Lower leg skin (tissue), 4 donors: ENCODE results near the gene BLM. TPM values are rescaled to one million over a fixed set of nuclear protein-coding genes. Genes with fewer than 3 reads are reported as not detected.

Source experiments
- DNase-seq, 2 donors: peaks; one replicate each; pipeline ENCODE4 v3.0.0-alpha.2; 2019; ENCODE audit warnings: low spot score in 2 of 2
- H3K4me3 ChIP-seq: fragments of 200-600 bp; sonication (generic); 2 replicates; pipeline ENCODE4 v1.5.1; 2017; ENCODE audit warnings: mild to moderate bottlenecking, low read depth; ENCODE audit not compliant: poor library complexity, severe bottlenecking
- POLR2A ChIP-seq, 2 donors: fragments of 450-650 bp; IDR thresholded peaks; one replicate each; pipeline ENCODE4 v1.6.1; 2016 to 2017; ENCODE audit warnings: antibody characterized with exemption in 2 of 2, mild to moderate bottlenecking in 1 of 2, moderate library complexity in 1 of 2
- WGBS, 2 donors: methylation state at CpG; one replicate each; pipeline ENCODE4 v1.1.5; 2018; 5-methylcytosine and 5-hydroxymethylcytosine counted together
- intact Hi-C: fragments of 100-400 bp; cut with DNase I; formaldehyde crosslinking; loops from one replicate; pipeline ENCODE4 v1.15.0; 2023; ENCODE audit warnings: low total_unique reads
- total RNA-seq, 4 donors: library from RNA; depleted of rRNA; stranded (reverse); fragments of >200 nt; gene quantifications; one replicate each; pipeline ENCODE4 v1.1.0, GENCODE V29; 2016
- TF ChIP-seq, protein P1 (sequence below), 3 donors: fragments of 450-650 bp; IDR thresholded peaks; one replicate each; pipeline ENCODE4 v1.5.1; 2016; ENCODE audit warnings: antibody characterized with exemption in 3 of 3, mild to moderate bottlenecking in 3 of 3, moderate library complexity in 2 of 3

The BLM gene
- total RNA-seq, 4 donors from 2014 or later, result 0.30 to 2.0 (median 0.45) TPM

DNA sequence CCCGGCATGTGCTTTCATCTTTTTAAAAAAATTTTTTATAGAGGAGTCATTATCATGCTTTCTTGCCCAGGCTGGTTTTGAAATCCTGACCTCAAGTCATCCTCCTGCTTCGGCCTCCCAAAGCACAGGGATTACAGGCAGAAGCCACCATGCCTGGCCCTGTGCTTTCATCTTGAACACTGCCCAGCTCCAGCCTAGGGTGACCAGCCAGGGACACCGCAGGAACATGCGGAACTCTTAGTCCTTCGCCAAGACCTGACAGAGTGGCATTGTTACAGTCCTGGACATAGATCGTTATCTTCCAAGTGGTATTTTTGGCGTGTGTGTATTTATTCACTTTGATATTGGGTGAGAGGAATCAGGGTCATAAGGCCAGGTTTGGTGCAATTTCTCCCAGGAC lies 143.3 kb downstream of the BLM start:
- WGBS, 2 donors, result 77 to 79% methylated on average over 7 of the region's 7 CpGs

GRCh38 chr15:90860942-90861675 lies 144.0 kb downstream of the BLM start:
- no peak for DNase-seq
- no peak for TF ChIP-seq POLR2A (IDR thresholded peaks at IDR 0.05)
- TF ChIP-seq, protein P1, sequence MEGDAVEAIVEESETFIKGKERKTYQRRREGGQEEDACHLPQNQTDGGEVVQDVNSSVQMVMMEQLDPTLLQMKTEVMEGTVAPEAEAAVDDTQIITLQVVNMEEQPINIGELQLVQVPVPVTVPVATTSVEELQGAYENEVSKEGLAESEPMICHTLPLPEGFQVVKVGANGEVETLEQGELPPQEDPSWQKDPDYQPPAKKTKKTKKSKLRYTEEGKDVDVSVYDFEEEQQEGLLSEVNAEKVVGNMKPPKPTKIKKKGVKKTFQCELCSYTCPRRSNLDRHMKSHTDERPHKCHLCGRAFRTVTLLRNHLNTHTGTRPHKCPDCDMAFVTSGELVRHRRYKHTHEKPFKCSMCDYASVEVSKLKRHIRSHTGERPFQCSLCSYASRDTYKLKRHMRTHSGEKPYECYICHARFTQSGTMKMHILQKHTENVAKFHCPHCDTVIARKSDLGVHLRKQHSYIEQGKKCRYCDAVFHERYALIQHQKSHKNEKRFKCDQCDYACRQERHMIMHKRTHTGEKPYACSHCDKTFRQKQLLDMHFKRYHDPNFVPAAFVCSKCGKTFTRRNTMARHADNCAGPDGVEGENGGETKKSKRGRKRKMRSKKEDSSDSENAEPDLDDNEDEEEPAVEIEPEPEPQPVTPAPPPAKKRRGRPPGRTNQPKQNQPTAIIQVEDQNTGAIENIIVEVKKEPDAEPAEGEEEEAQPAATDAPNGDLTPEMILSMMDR (IDR thresholded peaks at IDR 0.05), result no peak
- no peak overlapping the region for H3K4me3 ChIP-seq
- WGBS, 2 donors, result 78 to 88% methylated on average over 14 of the region's 14 CpGs
- intact Hi-C loops, result no loop called here

More for the DNA sequence above, 143.3 kb downstream of the BLM start:
- no peak overlapping the region for H3K4me3 ChIP-seq
- TF ChIP-seq, protein P1 (IDR thresholded peaks at IDR 0.05), result no peak
- intact Hi-C loops, result no loop called here
- DNase-seq, result no peak

DNA sequence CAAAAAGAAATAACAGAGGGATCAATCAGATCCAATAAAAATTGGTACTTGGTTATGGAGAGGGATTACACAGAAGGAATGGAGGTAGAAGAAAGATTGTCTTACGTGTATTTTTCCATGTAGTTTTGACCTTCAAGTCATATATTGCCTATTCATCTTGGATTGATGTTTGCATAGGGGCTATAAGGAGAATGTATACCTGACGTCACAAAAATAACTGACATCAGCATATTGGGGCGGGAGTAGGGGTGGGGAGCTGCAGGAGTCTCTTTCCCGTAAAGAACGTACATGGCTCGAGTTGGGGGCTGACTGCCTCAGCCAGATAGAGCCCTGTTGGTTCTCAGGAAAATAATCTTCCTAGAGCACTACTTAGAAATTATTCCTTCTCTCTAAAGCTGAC lies 145.3 kb downstream of the BLM start:
- no peak overlapping the region for H3K4me3 ChIP-seq
- WGBS, 2 donors, result 89 to 91% methylated on average over 6 of the region's 6 CpGs
- no peak for DNase-seq
- intact Hi-C loops, result no loop called here
- no peak for TF ChIP-seq POLR2A (IDR thresholded peaks at IDR 0.05)
- TF ChIP-seq, protein P1 (IDR thresholded peaks at IDR 0.05), result no peak

DNA sequence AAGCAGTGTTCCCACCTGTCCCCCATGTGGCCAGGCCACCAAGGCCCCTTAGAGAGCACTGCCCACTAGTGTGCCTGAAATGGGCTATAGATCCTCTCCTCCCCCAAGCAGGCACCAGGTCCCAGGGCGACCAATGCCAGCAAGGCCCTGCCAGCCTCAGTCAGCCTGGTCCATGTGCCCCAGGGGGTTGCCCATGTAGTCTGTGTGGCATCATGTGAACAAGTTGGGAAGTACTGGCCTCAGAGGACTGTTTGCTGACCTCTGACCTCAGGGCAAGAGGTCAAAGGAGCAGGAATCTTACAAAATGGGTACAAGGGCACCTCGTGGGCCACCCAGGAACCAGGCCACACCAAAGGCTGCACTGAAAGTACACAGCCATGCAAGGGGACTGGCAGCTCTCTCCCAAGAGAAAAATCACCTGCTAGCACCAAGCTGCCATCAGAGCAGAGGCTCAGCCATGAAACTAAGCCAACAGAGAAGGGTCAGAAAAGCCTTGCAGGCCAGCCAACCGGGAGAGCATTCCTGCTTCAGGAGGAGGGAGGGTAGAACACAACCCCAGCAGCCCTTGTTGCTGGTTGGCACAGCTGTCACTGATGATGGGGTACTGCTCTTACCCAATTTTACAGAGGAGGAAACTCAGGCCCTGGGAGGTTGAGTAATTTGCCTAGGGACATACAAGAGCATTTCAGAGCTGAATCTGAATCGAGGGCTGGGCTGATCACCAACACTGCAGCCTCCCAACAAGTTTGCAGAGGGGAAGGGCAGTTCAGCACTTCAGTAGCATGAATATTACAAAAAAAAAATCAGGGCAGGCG lies 146.0 kb downstream of the BLM start:
- 61 to 69% methylated on average over 5 of the region's 5 CpGs for WGBS, 2 donors

DNA sequence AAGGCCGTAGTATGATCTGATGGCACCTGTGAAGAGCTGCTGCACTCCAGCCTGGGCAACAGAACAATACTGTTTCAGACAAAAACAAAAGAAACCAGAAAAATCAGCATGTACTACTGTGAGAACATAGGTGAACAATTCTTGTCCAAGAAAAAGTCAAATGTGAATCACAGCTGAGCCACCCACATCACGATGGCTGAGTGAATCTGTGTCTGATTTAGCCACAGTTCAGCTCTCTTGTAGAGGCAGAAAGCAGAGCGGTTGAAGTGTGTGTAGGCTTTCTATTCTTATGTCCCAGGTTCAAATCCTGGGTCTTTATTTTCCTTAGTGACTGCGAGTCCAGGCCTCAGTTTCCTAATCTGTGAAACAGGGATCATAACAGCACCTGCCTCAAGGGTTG lies 146.8 kb downstream of the BLM start:
- H3K4me3 ChIP-seq, result no peak overlapping the region
- no peak for TF ChIP-seq POLR2A (IDR thresholded peaks at IDR 0.05)
- TF ChIP-seq, protein P1 (IDR thresholded peaks at IDR 0.05), result no peak
- no peak for DNase-seq
- 83 to 90% methylated on average over 4 of the region's 4 CpGs for WGBS, 2 donors
- intact Hi-C loops, result no loop called here

More for the DNA sequence above, 146.0 kb downstream of the BLM start:
- H3K4me3 ChIP-seq, result no peak overlapping the region
- TF ChIP-seq POLR2A (IDR thresholded peaks at IDR 0.05), result no peak
- TF ChIP-seq, protein P1 (IDR thresholded peaks at IDR 0.05), result no peak
- no peak for DNase-seq
- intact Hi-C loops, result no loop called here
